IPS DF 4.7 (cell line): ENCODE measurements around the gene MZT2A.
"Not testable (repeated sequence)": the region's sequence is repeated elsewhere in the genome, so short reads cannot be mapped to it uniquely, and the experiment has no call there.

Source experiments
- DNase-seq: peaks from one replicate; pipeline ENCODE4 v3.0.0-alpha.2; 2013; ENCODE audit warnings: low spot score; ENCODE audit errors: extremely low read depth

Gene MZT2A

GRCh38 chr2:131492015-131492417, at the start of gene MZT2A:
Gene MZT2A, minus strand, starts transcription at chr2:131492397. Its CDS starts 21 bp downstream, at chr2:131492376.
- DNase-seq, result not testable (repeated sequence)

DNA sequence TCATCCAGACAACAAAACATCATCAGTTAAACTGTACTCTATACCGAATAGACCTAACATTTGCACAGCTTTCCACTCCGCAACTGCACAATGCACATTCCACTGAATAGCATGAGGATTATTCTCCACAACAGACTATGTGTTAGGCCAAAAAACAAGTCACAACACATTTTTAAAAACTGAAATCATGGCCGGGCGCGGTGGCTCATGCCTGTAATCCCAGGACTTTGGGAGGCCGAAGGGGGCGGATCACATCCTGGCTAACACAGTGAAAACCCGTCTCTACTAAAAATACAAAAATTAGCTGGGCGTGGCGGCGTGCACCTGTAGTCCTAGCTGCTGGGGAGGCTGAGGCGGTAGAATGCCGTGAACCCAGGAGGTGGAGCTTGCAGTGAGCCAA, 46.7 kb upstream of the MZT2A start:
- not testable (repeated sequence) for DNase-seq

GRCh38 chr2:131536841-131537240, 44.6 kb upstream of the MZT2A start:
- not testable (repeated sequence) for DNase-seq

DNA sequence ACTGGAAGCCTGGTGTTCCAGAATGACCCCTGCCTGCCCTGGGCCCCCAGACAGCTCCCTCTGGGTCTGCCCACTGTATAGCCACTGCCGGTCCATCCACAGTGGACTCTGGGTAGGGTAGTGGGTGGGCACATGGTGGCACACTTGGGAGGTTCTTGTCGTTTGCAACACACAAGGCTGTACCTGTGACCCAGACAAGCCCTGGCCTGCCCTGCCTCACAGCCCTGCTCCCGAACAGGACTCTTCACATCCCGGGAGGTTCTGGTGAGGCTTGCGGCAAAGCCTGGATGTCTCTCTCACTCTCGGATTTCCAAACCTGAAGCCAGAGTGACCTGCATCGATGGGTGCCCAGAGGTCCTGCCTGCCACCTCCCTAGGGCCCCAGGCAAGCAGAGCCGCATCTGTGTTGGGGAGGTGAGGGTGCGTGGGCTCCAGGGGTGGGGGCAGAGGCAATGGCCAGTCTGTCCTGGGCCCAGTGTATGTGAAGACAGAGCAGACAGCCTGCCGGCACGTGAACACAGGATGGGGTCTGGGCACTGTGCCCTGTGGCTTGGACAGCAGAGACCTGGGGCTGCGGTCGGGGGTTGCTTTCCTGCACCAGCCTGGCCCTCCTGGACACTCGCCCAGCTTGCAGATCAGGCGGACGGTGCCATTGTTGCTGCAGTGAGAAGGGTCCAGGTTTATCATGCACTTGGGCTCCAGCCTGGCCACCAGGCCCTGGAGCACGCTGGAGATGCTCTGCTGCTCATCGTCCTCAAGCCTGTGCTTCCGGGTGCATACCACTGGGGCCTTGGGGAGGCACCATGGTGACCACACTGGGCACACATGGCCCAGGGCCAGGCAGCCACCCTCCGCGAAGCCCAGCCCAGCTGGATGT, 44.0 kb upstream of the MZT2A start:
- not testable (repeated sequence) for DNase-seq

DNA sequence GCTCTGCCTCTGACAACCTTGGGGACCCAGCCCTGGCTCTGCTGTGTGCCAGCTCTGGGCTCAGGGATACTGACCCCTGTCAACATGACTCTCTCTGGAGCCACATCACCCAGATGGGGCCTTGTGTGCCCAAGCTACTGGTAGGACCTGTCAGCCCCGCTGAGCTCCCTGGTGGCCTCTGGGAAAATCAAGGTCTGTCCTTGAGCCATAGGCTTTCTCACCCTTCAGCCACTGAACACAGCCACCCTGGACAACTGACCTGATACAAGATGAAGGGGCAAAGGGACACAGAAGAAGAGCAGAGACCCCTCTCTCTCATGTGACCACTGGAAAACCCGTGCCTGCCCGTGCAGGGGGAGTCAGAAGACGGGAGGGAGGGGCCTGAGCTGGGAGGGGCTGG, 43.3 kb upstream of the MZT2A start:
- no peak for DNase-seq

- DNase-seq, result not testable (repeated sequence)
These were observed 42.8 kb upstream of the MZT2A start for GRCh38 chr2:131534965-131535364.

DNA sequence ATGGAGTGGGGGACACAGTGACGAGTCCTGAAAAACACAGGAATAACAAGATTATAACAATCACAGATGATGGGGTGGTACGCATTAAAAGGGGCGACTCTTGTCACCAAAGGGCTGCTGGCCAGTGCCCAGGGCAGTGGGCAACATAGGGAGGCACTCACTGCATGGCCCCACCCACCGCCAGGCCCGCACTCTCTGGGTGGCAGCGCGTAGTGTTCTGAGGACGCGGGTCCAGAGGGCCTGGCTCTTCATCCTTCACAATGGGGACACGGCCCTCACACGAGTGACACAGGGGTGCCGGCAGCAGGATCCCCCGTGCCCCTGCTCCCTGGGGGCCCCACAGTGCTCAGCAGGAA, 42.1 kb upstream of the MZT2A start:
- DNase-seq, result not testable (repeated sequence)

DNA sequence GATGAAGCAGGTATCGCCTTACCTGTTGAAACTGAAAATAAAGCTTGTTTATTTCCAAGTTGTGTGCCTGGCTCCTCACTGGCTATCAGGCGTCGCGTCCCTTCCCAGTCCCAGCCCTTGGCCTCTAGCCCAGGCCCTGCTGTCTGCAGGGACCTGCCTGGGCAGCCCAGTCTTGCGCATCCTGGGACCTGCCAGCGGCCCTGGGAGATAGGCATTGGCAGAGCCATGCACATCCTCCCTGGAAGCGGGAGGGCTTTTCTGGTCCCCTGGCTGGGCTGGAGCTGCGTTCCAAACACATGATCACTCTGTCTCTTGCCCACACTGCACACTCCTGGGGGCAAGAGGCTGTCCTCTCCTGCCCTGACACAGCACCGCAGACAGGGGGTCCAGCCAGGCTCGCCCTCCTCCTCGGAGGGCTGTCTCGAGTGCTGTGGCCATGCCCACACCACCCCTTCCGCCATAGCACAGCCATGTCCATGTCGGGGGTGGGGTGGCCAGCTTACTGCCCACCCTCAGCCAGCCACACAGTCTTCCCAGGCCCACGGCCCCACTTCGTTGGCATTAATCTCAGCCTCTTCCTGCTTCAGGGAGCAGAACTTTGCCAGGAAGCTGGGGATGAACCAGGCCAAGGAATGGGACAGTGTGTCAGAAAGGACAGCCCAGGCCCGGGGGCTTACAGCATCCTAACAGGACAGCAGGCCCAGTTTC, 41.6 kb upstream of the MZT2A start:
- not testable (repeated sequence) for DNase-seq

- DNase-seq, result not testable (repeated sequence)
These were observed 40.8 kb upstream of the MZT2A start for GRCh38 chr2:131532723-131533608.

GRCh38 chr2:131531547-131532185, 39.5 kb upstream of the MZT2A start:
- DNase-seq, result not testable (repeated sequence)

DNA sequence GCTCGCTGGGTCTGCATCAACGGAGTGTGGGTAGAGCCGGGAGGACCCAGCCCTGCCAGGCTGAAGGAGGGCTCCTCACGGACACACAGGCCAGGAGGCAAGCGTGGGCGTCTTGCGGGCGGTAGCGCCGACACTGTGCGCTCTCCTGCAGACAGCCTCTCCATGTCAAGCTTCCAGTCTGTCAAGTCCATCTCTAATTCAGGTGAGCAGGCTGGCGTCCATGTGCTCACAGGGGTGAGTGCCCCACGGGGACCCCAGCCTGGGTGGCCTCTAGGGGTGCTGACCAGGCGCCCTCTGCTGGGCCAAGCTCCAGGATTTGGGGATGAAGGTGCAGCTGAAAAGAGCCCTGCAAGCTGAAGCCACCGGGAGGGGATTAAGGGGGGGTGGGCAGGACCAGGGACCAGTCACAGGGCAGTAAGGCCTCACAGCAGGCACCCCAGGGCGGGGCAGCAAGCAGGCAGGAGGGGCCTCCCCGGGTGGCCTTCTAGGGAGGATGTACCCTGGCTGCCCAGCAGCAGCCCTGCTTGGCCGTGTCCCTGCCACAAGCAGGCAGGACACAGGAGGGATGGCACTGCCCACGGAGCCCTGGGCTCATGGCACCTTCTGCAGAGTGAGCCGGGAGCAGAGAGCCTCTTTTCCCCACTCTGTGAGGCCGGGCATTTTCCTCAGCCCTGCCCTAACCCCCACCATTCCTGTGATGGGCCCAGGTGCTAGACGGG, 38.6 kb upstream of the MZT2A start:
- DNase-seq, result not testable (repeated sequence)

DNA sequence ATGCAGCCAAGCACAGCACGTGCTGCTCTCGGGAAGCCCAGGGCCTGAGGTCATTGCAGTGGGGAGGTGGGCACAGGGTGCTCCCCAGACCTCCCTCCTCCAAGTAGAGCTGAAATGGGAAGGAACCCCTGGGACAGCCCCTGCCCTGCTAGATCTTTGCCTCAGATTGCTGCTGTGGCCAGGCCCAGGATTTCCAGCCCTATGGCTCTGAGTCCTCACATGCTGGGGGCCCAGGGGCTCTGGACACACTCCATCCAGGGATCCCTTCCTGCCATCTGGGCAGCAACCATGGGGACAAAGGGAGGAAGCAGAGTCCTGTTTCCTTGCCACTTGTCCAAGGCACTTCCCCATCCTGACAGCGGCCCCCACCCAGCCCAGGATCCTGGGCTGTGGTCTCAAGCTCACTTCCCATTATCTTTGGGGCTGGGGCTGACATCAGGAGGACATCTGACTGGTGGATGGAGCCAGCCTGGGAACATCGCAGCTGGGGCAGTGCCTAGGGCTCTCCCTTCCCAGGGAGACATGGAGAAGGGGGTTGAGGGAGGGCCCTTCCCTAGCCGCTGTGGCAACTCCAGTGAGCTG, 37.8 kb upstream of the MZT2A start:
- DNase-seq, result not testable (repeated sequence)

DNA sequence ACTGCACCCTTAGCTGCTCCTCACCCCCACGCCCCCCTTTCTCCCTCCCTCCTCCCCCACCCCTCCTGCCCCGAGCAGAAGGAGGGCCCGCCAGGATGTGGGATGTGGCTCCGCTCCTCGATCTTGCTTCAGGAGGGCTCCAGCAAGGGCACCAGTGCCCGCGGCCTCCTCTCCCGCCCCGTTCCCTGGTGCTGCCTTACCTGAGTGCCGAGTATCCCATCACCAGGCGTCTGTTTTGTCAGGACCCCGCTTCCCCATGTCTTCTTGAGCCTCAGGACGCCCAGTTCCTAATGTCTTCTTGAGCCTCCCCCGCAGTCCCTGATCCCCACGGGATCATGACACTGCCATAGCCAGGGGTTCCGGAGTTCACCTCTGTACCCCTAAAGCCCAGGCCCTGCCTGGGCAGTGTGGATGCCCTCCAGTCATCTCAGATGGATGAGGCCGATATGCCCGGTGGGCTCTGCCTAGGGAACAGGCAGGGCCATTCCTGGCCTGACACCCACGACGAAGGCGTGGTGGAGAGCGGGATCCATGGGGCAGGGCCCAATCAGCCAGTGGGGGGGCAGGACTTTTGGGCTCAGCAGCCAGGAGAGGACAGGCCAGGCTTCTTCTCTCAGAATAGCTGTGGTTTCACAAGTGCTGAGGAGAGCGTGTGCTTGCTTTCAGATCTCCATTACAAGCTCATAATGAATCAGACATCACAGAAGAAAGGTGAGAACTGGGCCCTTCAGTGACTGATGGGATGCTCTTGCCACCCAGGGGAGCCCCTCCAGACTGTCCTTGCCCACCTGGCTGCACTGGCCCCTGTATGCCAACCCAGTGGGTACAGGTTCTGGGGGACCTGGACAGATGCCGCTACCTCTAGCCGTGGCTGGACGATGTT, 37.0 kb upstream of the MZT2A start:
- DNase-seq, result not testable (repeated sequence)

GRCh38 chr2:131527131-131528001, 35.2 kb upstream of the MZT2A start, which contains the start of gene CCDC74A:
Gene CCDC74A, plus strand, starts transcription at chr2:131527888. Its CDS starts 83 bp downstream, at chr2:131527971.
- DNase-seq, result not testable (repeated sequence)

GRCh38 chr2:131525256-131525655, 33.1 kb upstream of the MZT2A start:
- DNase-seq, result not testable (repeated sequence)

GRCh38 chr2:131521961-131522781, 30.0 kb upstream of the MZT2A start:
- no peak for DNase-seq

DNA sequence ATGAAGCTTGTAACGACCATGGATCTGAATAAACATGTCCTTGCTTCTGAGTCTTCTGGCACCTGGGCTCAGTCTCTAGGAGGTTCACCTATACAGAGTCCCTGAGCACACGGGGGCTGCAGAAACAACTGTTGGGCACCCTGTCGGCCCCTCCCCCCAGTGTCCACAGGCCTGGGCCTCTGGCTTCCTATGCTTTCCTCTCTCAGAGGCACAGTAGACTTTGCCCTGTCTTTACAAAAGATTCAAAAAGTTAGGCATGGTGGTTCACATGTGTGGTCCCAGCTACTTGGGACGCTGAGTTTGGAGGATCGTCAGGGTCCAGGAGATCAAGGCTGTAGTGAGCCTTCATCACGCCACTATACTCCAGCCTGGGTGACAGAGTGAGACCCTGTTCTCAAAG, 29.3 kb upstream of the MZT2A start:
- DNase-seq, result not testable (repeated sequence)
